NCI-H2107 (cell line): ENCODE results near the gene MEAF6.
"Not testable (repeated sequence)": the region's sequence is repeated elsewhere in the genome, so short reads cannot be mapped to it uniquely, and the experiment has no call there.

Source experiments
- DNase-seq: peaks from one replicate; lab custom pipeline; 2025; lab: John Stamatoyannopoulos, UW

MEAF6 gene

GRCh38 chr1:37514350-37515184 is at the start of gene MEAF6:
Gene MEAF6, minus strand, starts transcription at chr1:37514766. Its CDS starts 20 bp downstream, at chr1:37514746.
- peak; percentile 66 for DNase-seq

GRCh38 chr1:37562984-37563383 is 48.4 kb upstream of the MEAF6 start:
- DNase-seq: no peak

DNA sequence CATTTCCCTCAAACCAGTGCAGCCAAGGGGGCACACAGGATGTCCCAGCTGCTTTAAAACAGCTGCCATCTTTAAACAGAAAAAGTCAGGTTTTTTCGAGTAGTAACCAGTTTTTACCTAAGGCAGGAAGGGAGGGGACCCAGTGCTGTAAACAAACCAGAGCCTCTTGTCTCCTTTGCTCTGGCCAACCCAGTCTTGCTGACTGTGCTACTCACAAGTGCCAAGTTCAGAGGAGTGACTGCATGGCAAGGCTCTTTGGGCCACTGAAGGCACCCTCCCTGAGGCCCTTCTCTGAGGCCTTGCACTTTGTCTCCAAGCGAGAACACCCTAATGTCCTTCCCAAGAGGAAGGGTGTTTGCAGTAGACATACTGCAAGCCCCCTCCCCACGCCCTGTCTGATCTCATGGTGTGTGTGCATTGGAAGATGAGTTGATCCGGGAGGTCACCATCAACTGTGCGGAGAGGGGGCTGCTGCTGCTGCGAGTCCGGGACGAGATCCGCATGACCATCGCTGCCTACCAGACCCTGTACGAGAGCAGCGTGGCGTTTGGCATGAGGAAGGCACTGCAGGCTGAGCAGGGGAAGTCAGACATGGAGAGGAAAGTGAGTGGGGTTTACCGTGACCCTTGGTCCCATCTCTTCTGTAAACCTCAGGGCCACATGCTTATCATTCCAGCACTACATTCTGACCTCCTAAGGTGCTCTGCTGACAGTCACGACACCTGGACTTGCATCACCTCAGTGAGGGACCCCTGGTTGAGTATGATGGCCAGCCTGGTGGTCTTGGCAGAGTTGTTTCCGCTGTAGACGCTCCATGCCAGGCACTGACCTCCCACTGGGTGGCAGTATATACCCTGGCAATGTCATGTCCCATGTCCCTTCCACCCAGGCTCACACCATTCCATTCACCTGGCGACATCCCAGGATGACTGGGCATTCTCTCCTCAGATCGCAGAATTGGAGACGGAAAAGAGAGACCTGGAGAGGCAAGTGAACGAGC is 46.9 kb upstream of the MEAF6 start:
- no peak for DNase-seq

GRCh38 chr1:37560401-37561132 is 46.0 kb upstream of the MEAF6 start:
- no peak for DNase-seq

GRCh38 chr1:37559957-37560379 is 45.4 kb upstream of the MEAF6 start:
- DNase-seq: not testable (repeated sequence)

DNA sequence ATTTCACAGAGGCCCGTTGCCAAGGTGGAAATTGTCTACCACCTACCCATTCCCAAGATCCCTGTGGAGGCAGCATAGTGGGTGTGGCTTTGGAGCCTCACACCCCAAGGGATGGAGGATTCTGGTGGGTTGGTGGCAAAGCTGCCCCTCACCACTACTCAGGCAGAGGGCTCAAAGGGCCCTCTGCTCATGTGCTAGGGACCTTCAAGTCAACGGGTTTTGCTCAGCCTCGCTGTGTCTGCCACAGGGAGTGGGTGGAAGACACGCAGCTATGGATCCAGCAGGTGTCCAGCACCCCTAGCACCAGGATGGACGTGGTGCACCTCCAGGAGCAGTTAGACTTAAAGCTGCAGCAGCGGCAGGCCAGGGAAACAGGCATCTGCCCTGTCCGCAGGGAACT is 44.5 kb upstream of the MEAF6 start:
- no peak for DNase-seq

- DNase-seq: no peak
Measured at GRCh38 chr1:37558411-37558810, 43.8 kb upstream of the MEAF6 start.

GRCh38 chr1:37557402-37557801 is 42.8 kb upstream of the MEAF6 start:
- no peak for DNase-seq

GRCh38 chr1:37556712-37557196 is 42.2 kb upstream of the MEAF6 start, which contains the start of gene DNALI1:
Gene DNALI1, plus strand, starts transcription at chr1:37556940. Its CDS starts 55 bp downstream, at chr1:37556995.
- DNase-seq: no peak

DNA sequence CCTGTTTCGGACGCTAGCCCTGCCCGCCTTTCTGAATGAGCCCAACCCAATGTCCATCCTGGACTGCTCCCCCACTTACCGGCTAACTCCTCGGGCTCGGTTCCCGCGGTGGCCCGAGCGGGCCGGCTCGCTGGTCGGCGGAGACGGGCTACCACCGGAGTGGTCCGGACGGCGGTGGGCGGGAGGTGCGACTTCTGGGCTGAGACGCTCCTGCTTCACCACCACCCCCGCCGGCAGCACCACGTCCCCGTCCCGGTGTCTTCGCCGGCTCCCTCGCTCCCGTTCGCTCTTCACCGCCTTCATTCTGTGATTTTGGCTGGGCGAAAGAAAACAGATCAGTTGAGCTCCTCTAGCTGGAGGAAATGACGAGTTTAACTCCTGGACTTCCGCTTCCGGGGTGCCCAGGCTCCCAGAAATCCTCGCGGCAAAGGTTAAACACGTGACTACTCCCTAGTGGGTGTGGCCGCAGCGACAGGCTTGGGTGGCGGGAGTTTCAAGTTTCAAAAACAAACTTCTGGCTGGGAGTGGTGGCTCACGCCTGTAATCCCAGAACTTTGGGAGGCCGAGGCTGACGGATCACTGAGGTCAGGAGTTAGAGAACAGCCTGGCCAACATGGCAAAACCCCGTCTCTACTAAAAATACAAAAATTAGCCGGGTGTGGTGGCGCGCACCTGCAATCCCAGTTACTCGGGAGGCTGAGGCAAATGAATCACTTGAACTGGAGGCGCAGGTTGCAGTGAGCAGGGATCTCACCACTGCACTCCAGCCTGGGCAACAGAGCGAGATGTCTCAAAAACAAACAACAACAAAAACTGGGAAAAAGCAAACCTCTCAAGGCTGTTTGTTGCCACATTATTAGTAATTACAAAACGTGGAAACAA is 39.6 kb upstream of the MEAF6 start, which contains the start of gene SNIP1:
TSS of gene SNIP1 (minus strand) at position 367 of the 882 bp plus-strand sequence. CDS start at position 303, 64 bp downstream.
- peak; percentile 83 for DNase-seq

DNA sequence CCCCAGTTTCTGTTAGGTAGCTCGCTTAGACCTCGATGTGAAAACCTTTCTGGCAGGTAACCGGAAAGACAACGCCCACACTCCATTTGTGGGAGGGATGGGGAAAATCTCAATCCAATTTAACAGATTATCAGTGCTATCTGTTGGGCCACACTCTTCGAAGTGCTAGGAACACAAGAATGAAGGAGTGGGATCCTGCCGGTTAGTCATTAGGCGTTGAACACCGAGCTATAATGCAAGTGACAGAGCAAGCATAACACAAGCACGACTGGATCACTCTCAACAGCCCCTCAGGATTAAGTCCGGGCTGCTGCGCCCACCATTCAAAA is 39.0 kb upstream of the MEAF6 start:
- no peak for DNase-seq

- no peak for DNase-seq
Measured at GRCh38 chr1:37549341-37549740, 34.8 kb upstream of the MEAF6 start.

GRCh38 chr1:37545019-37545418 is 30.5 kb upstream of the MEAF6 start:
- DNase-seq: no peak

DNA sequence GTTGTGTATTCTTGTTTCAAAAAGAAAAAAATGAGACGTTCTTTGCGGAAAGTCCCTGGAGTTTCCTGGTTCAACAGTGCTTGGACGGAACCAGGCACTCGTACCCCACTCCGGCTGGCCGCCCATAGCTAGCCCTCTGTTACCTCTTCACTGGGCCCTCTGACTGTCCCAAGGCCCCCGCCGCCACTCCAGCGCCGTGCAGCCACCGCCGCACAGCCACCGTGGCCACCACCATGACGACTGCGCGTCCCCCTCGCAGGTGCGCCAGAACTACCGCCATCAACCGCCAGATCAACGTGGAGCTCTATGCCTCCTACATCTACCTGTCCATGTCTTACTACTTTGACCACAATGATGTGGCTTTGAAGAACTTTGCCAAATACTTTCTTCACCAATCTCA is 30.0 kb upstream of the MEAF6 start:
- no peak for DNase-seq

GRCh38 chr1:37540036-37540785 is 25.6 kb upstream of the MEAF6 start:
- DNase-seq: no peak

GRCh38 chr1:37539154-37539553 is 24.6 kb upstream of the MEAF6 start:
- not testable (repeated sequence) for DNase-seq

GRCh38 chr1:37537378-37537777 is 22.8 kb upstream of the MEAF6 start:
- peak; percentile 36 for DNase-seq

- no peak for DNase-seq
Measured at GRCh38 chr1:37533317-37534093, 18.9 kb upstream of the MEAF6 start.
